ENCODE measurements around the gene PUM2. TPM values are rescaled to one million over a fixed set of nuclear protein-coding genes. Genes with fewer than 3 reads are reported as not detected.

PUM2 gene
- total RNA-seq, 1 experiment from 2014 or later, result 105 TPM

GRCh38 chr2:20201671-20202070 is 149.0 kb downstream of the PUM2 start:
- H3K4me1 ChIP-seq (ENCODE audit: control insufficient read depth in 1 of 2, insufficient read depth in 2 of 2, low read length in 2 of 2), result no peaks in the 10 kb centered on the region
- TF ChIP-seq YY1 (IDR thresholded peaks at IDR 0.05; ENCODE audit: extremely low read depth, insufficient replicate concordance, low read depth, low read length) (no peak), POLR2AphosphoS5 (IDR thresholded peaks at IDR 0.05; ENCODE audit: low read depth, low read length) (no peak), EZH2phosphoT487 (IDR thresholded peaks at IDR 0.05; ENCODE audit: borderline replicate concordance) (no peak), POLR2A (IDR thresholded peaks at IDR 0.05; ENCODE audit: borderline replicate concordance, extremely low read depth, insufficient read depth, insufficient read length) (no peak), RAD21 (IDR thresholded peaks at IDR 0.05; ENCODE audit: low read depth) (no peak), CTCF (IDR thresholded peaks at IDR 0.05 in 2 of 3, conservative IDR thresholded peaks at IDR 0.05 in 1 of 3; ENCODE audit: borderline replicate concordance in 1 of 3, insufficient read depth in 1 of 3, low read depth in 2 of 3, low read length in 2 of 3) (no peak), REST (IDR thresholded peaks at IDR 0.05; ENCODE audit: low read depth) (no peak), ZBTB33 (IDR thresholded peaks at IDR 0.05; ENCODE audit: extremely low read depth, insufficient replicate concordance, low read length) (no peak), EGR1 (IDR thresholded peaks at IDR 0.05; ENCODE audit: low read depth) (no peak), CBX3 (IDR thresholded peaks at IDR 0.05; ENCODE audit: low read depth) (no peak), FOSL1 (IDR thresholded peaks at IDR 0.05; ENCODE audit: low read depth) (no peak), SIN3A (IDR thresholded peaks at IDR 0.05; ENCODE audit: low read depth) (no peak), TCF7L2 (IDR thresholded peaks at IDR 0.05; ENCODE audit: borderline replicate concordance, extremely low read depth, insufficient read depth, insufficient read length) (no peak), MAX (IDR thresholded peaks at IDR 0.05) (no peak), ATF3 (IDR thresholded peaks at IDR 0.05) (no peak)
- no peak for ATAC-seq
- no peaks in the 10 kb centered on the region for H4K20me1 ChIP-seq (ENCODE audit: insufficient read depth)
- no peak overlapping the region for H2AFZ ChIP-seq (ENCODE audit: low read depth, low read length, poor library complexity, severe bottlenecking)
- H3K27me3 ChIP-seq (ENCODE audit: insufficient read depth, low read length), result no peaks in the 10 kb centered on the region
- H3K9me3 ChIP-seq (ENCODE audit: control insufficient read depth in 1 of 2, insufficient read depth in 1 of 2, low read depth in 1 of 2, low read length in 2 of 2), result no peaks in the 10 kb centered on the region
- intact Hi-C loops (cut with micrococcal nuclease), result no loop called here
- no peaks in the 10 kb centered on the region for H3K79me2 ChIP-seq (ENCODE audit: insufficient read depth, low read length)
- H3K36me3 ChIP-seq (ENCODE audit: control insufficient read depth in 1 of 2, insufficient read depth in 2 of 2, low read length in 2 of 2), result peaks cover 8% of the 10 kb centered on the region in 2 experiments
- H3K4me2 ChIP-seq (ENCODE audit: low read length), result no peak overlapping the region
- ChIA-PET POLR2A (no interaction called here), RAD21 (ENCODE audit: low non-redundant PET in 1 of 2, low total read pairs in 2 of 2, uncharacterized antibody in 2 of 2, unreplicated experiment in 2 of 2) (no interaction called here), CTCF (no interaction called here)
- H3K9ac ChIP-seq (ENCODE audit: low read length), result no peak overlapping the region
- no peaks in the 10 kb centered on the region for H3K9me2 ChIP-seq (ENCODE audit: insufficient read depth)
- no peak for DNase-seq (ENCODE audit: low read depth, low spot score)
- BruUV-seq (replicated peaks), result TSS peak; percentile 56
- no peak overlapping the region for H3K4me3 ChIP-seq (replicated peaks in 1 of 2; ENCODE audit: low read depth in 1 of 2, low read length in 2 of 2)
- no peak overlapping the region for H3K27ac ChIP-seq (ENCODE audit: low read depth, low read length)

Data from HCT116 (cell line).